Measurements from ENCODE around the gene LBP.

Gene LBP

DNA sequence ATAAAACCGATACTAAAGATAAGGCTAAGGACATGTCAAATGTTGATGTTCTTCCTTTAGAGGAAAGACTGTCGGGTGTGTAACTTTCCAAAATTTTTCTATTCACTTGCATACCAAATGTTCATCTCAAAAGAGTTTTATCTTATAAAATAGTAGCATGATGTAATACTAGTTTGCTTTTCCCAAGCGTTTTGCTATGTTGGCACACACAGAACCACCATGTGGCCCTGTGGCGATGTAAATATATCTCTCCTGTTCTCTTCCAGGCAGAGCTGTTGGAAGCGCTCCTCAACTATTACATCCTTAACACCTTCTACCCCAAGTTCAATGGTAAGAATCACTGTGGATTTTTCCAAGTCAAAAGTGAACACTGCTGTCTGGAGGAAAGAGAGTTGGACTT is 26.5 kb downstream of the LBP start:
- ChIA-PET POLR2A (no interaction called here), CTCF (interaction anchor here (0.9 to 2.7 kb wide), 5 partner anchors 10 to 300 kb away, joined by 3 to 15 read pairs (median 5); no protein-coding TSS in a partner anchor)
- Histone ChIP-seq H3K4me3 (ENCODE audit: low read depth, low read length) (no peak overlapping the region), H3K4me1 (ENCODE audit: control insufficient read depth, insufficient read depth, low read length) (no peaks in the 10 kb centered on the region), H3K36me3 (ENCODE audit: control insufficient read depth in 2 of 2, insufficient read depth in 1 of 2, low read length in 2 of 2) (no peaks in the 10 kb centered on the region), H3K9me3 (ENCODE audit: control insufficient read depth, insufficient read depth, low read depth, low read length) (no peaks in the 10 kb centered on the region), H3K27ac (ENCODE audit: extremely low read depth, low read depth, low read length) (no peak overlapping the region)
- TF ChIP-seq ZNF600 (tag by site-specific recombination; IDR thresholded peaks at IDR 0.05), result no peak
- no peak for TF ChIP-seq HIC1 (tag by site-specific recombination; IDR thresholded peaks at IDR 0.05)
- TF ChIP-seq FEZF1 (tag by site-specific recombination; IDR thresholded peaks at IDR 0.05), result no peak
- TF ChIP-seq ZNF2 (tag by site-specific recombination; IDR thresholded peaks at IDR 0.05), result no peak
- TF ChIP-seq ZNF114 (tag by site-specific recombination; IDR thresholded peaks at IDR 0.05), result no peak
- TF ChIP-seq SP2 (tag by site-specific recombination; IDR thresholded peaks at IDR 0.05), result no peak
- TF ChIP-seq, protein P1, sequence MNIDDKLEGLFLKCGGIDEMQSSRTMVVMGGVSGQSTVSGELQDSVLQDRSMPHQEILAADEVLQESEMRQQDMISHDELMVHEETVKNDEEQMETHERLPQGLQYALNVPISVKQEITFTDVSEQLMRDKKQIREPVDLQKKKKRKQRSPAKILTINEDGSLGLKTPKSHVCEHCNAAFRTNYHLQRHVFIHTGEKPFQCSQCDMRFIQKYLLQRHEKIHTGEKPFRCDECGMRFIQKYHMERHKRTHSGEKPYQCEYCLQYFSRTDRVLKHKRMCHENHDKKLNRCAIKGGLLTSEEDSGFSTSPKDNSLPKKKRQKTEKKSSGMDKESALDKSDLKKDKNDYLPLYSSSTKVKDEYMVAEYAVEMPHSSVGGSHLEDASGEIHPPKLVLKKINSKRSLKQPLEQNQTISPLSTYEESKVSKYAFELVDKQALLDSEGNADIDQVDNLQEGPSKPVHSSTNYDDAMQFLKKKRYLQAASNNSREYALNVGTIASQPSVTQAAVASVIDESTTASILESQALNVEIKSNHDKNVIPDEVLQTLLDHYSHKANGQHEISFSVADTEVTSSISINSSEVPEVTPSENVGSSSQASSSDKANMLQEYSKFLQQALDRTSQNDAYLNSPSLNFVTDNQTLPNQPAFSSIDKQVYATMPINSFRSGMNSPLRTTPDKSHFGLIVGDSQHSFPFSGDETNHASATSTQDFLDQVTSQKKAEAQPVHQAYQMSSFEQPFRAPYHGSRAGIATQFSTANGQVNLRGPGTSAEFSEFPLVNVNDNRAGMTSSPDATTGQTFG (tag by site-specific recombination; IDR thresholded peaks at IDR 0.05; ENCODE audit: borderline replicate concordance), result no peak
- no peak for TF ChIP-seq ZNF184 (tag by site-specific recombination; IDR thresholded peaks at IDR 0.05)
- TF ChIP-seq, protein P2, sequence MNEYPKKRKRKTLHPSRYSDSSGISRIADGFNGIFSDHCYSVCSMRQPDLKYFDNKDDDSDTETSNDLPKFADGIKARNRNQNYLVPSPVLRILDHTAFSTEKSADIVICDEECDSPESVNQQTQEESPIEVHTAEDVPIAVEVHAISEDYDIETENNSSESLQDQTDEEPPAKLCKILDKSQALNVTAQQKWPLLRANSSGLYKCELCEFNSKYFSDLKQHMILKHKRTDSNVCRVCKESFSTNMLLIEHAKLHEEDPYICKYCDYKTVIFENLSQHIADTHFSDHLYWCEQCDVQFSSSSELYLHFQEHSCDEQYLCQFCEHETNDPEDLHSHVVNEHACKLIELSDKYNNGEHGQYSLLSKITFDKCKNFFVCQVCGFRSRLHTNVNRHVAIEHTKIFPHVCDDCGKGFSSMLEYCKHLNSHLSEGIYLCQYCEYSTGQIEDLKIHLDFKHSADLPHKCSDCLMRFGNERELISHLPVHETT (tag by site-specific recombination; IDR thresholded peaks at IDR 0.05), result no peak
- TF ChIP-seq, protein P3, sequence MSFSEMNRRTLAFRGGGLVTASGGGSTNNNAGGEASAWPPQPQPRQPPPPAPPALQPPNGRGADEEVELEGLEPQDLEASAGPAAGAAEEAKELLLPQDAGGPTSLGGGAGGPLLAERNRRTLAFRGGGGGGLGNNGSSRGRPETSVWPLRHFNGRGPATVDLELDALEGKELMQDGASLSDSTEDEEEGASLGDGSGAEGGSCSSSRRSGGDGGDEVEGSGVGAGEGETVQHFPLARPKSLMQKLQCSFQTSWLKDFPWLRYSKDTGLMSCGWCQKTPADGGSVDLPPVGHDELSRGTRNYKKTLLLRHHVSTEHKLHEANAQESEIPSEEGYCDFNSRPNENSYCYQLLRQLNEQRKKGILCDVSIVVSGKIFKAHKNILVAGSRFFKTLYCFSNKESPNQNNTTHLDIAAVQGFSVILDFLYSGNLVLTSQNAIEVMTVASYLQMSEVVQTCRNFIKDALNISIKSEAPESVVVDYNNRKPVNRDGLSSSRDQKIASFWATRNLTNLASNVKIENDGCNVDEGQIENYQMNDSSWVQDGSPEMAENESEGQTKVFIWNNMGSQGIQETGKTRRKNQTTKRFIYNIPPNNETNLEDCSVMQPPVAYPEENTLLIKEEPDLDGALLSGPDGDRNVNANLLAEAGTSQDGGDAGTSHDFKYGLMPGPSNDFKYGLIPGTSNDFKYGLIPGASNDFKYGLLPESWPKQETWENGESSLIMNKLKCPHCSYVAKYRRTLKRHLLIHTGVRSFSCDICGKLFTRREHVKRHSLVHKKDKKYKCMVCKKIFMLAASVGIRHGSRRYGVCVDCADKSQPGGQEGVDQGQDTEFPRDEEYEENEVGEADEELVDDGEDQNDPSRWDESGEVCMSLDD (tag by site-specific recombination; IDR thresholded peaks at IDR 0.05), result no peak
- TF ChIP-seq ZNF157 (tag by site-specific recombination; IDR thresholded peaks at IDR 0.05), result no peak
- TF ChIP-seq ZBTB11 (tag by site-specific recombination; conservative IDR thresholded peaks at IDR 0.05; ENCODE audit: low read depth), result no peak
- TF ChIP-seq ZNF311 (tag by site-specific recombination; IDR thresholded peaks at IDR 0.05; ENCODE audit: borderline replicate concordance), result no peak
- no peak for TF ChIP-seq ZNF23 (tag by site-specific recombination; IDR thresholded peaks at IDR 0.05; ENCODE audit: borderline replicate concordance)
- no peak for TF ChIP-seq INSM2 (tag by site-specific recombination; IDR thresholded peaks at IDR 0.05)
- TF ChIP-seq GFI1B (tag by site-specific recombination; IDR thresholded peaks at IDR 0.05), result no peak
- no peak for TF ChIP-seq YY1 (tag by site-specific recombination; IDR thresholded peaks at IDR 0.05)
- TF ChIP-seq ZSCAN16 (tag by site-specific recombination; IDR thresholded peaks at IDR 0.05), result no peak
